ENCODE measurements around the gene CDKAL1.
A peak's percentile ranks its signal among the peaks of the same experiment; 100 is the strongest.

The CDKAL1 gene

GRCh38 chr6:20708367-20709124 is 174.3 kb downstream of the CDKAL1 start:
- H3F3A ChIP-seq (ENCODE audit: low read depth), result peaks cover 6% of the 10 kb centered on the region; the same call in 1 of the 2 replicates
- H3K9me2 ChIP-seq (replicated peaks; ENCODE audit: low read depth, low read length), result no peaks in the 10 kb centered on the region
- TF ChIP-seq EZH2phosphoT487 (IDR thresholded peaks at IDR 0.05; ENCODE audit: borderline replicate concordance), result no peak
- no peak for TF ChIP-seq CTCF (conservative IDR thresholded peaks at IDR 0.05; ENCODE audit: low read length)
- no peaks in the 10 kb centered on the region for H3K9me3 ChIP-seq (ENCODE audit: insufficient read depth, low read depth, low read length)
- H3K4me2 ChIP-seq (ENCODE audit: low read depth, low read length, poor library complexity, severe bottlenecking), result peak overlapping the region; percentile 47
- H3K4me3 ChIP-seq (ENCODE audit: low read length, poor library complexity, severe bottlenecking), result peak overlapping the region; percentile 11
- no peaks in the 10 kb centered on the region for H3K27me3 ChIP-seq (ENCODE audit: insufficient read depth, low read length, poor library complexity, severe bottlenecking)
- no peaks in the 10 kb centered on the region for H4K20me1 ChIP-seq (ENCODE audit: insufficient read depth, low read length, poor library complexity, severe bottlenecking)
- H3K79me2 ChIP-seq (ENCODE audit: insufficient read depth, low read length), result peaks cover 78% of the 10 kb centered on the region
- peaks cover 86% of the 10 kb centered on the region for H3K4me1 ChIP-seq (ENCODE audit: insufficient read depth, low read length, poor library complexity, severe bottlenecking)
- no peaks in the 10 kb centered on the region for H3K36me3 ChIP-seq (ENCODE audit: insufficient read depth, low read length)
- no peak overlapping the region for H2AFZ ChIP-seq (ENCODE audit: low read length)
- peak overlapping the region; percentile 48 for H3K9ac ChIP-seq (ENCODE audit: low read depth, low read length, poor library complexity, severe bottlenecking)

GRCh38 chr6:20709451-20709850 is 175.2 kb downstream of the CDKAL1 start:
- H3F3A ChIP-seq (ENCODE audit: low read depth), result peaks cover 8% of the 10 kb centered on the region; the same call in 1 of the 2 replicates
- no peak for TF ChIP-seq EZH2phosphoT487 (IDR thresholded peaks at IDR 0.05; ENCODE audit: borderline replicate concordance)
- H3K4me3 ChIP-seq (ENCODE audit: low read length, poor library complexity, severe bottlenecking), result no peak overlapping the region
- H3K9me2 ChIP-seq (replicated peaks; ENCODE audit: low read depth, low read length), result no peaks in the 10 kb centered on the region
- peaks cover 76% of the 10 kb centered on the region for H3K79me2 ChIP-seq (ENCODE audit: insufficient read depth, low read length)
- no peaks in the 10 kb centered on the region for H3K36me3 ChIP-seq (ENCODE audit: insufficient read depth, low read length)
- no peaks in the 10 kb centered on the region for H3K9me3 ChIP-seq (ENCODE audit: insufficient read depth, low read depth, low read length)
- H3K27me3 ChIP-seq (ENCODE audit: insufficient read depth, low read length, poor library complexity, severe bottlenecking), result no peaks in the 10 kb centered on the region
- H3K4me1 ChIP-seq (ENCODE audit: insufficient read depth, low read length, poor library complexity, severe bottlenecking), result peaks cover 78% of the 10 kb centered on the region
- peak overlapping the region; percentile 5 for H3K9ac ChIP-seq (ENCODE audit: low read depth, low read length, poor library complexity, severe bottlenecking)
- H4K20me1 ChIP-seq (ENCODE audit: insufficient read depth, low read length, poor library complexity, severe bottlenecking), result no peaks in the 10 kb centered on the region
- H2AFZ ChIP-seq (ENCODE audit: low read length), result no peak overlapping the region
- H3K4me2 ChIP-seq (ENCODE audit: low read depth, low read length, poor library complexity, severe bottlenecking), result peak overlapping the region; percentile 47

GRCh38 chr6:20710341-20710740 is 176.1 kb downstream of the CDKAL1 start:
- peaks cover 8% of the 10 kb centered on the region; the same call in 1 of the 2 replicates for H3F3A ChIP-seq (ENCODE audit: low read depth)
- no peaks in the 10 kb centered on the region for H3K9me3 ChIP-seq (ENCODE audit: insufficient read depth, low read depth, low read length)
- H3K9ac ChIP-seq (ENCODE audit: low read depth, low read length, poor library complexity, severe bottlenecking), result peak overlapping the region; percentile 5
- H4K20me1 ChIP-seq (ENCODE audit: insufficient read depth, low read length, poor library complexity, severe bottlenecking), result no peaks in the 10 kb centered on the region
- H3K4me1 ChIP-seq (ENCODE audit: insufficient read depth, low read length, poor library complexity, severe bottlenecking), result peaks cover 69% of the 10 kb centered on the region
- H3K36me3 ChIP-seq (ENCODE audit: insufficient read depth, low read length), result no peaks in the 10 kb centered on the region
- H3K27me3 ChIP-seq (ENCODE audit: insufficient read depth, low read length, poor library complexity, severe bottlenecking), result no peaks in the 10 kb centered on the region
- H3K79me2 ChIP-seq (ENCODE audit: insufficient read depth, low read length), result peaks cover 72% of the 10 kb centered on the region
- H2AFZ ChIP-seq (ENCODE audit: low read length), result no peak overlapping the region
- no peaks in the 10 kb centered on the region for H3K9me2 ChIP-seq (replicated peaks; ENCODE audit: low read depth, low read length)
- no peak for TF ChIP-seq EZH2phosphoT487 (IDR thresholded peaks at IDR 0.05; ENCODE audit: borderline replicate concordance)
- TF ChIP-seq CTCF (conservative IDR thresholded peaks at IDR 0.05; ENCODE audit: low read length), result no peak
- H3K4me3 ChIP-seq (ENCODE audit: low read length, poor library complexity, severe bottlenecking), result no peak overlapping the region
- peak overlapping the region; percentile 47 for H3K4me2 ChIP-seq (ENCODE audit: low read depth, low read length, poor library complexity, severe bottlenecking)
